ENCODE results near the gene SOWAHA. TPM values are rescaled to one million over a fixed set of nuclear protein-coding genes. Genes with fewer than 3 reads are reported as not detected.
"Not testable (repeated sequence)": the region's sequence is repeated elsewhere in the genome, so short reads cannot be mapped to it uniquely, and the experiment has no call there.

SOWAHA gene
- total RNA-seq, 1 donor from 2014 or later, result 4.6 TPM

- DNase-seq (ENCODE audit: low spot score), result no peak
Observed at GRCh38 chr5:132849347-132849746, 36.2 kb downstream of the SOWAHA start.

- no peak for DNase-seq (ENCODE audit: low spot score)
Observed at GRCh38 chr5:132850066-132850465, 37.0 kb downstream of the SOWAHA start.

GRCh38 chr5:132853323-132853722 is 40.2 kb downstream of the SOWAHA start:
- no peak for DNase-seq (ENCODE audit: low spot score)

- DNase-seq (ENCODE audit: low spot score), result no peak
Observed at GRCh38 chr5:132853790-132854189, 40.7 kb downstream of the SOWAHA start.

- DNase-seq (ENCODE audit: low spot score), result no peak
Observed at GRCh38 chr5:132854301-132854700, 41.2 kb downstream of the SOWAHA start.

- DNase-seq (ENCODE audit: low spot score), result not testable (repeated sequence)
Observed at GRCh38 chr5:132854992-132855391, 41.9 kb downstream of the SOWAHA start.

- no peak for DNase-seq (ENCODE audit: low spot score)
Observed at GRCh38 chr5:132856011-132856410, 42.9 kb downstream of the SOWAHA start.

GRCh38 chr5:132859889-132860437 is 46.9 kb downstream of the SOWAHA start:
- no peak for DNase-seq (ENCODE audit: low spot score)

GRCh38 chr5:132860742-132861141 is 47.6 kb downstream of the SOWAHA start:
- DNase-seq (ENCODE audit: low spot score), result no peak

GRCh38 chr5:132865668-132866341 is 52.7 kb downstream of the SOWAHA start:
- DNase-seq (ENCODE audit: low spot score), result no peak

Other genes with a start within 250 kb of the SOWAHA start
- not detected for gene IL13, start 155.1 kb upstream of the SOWAHA start, total RNA-seq (ENCODE audit: insufficient read depth, low replicate concordance)
- not detected for gene IL4, start 139.3 kb upstream of the SOWAHA start, total RNA-seq (ENCODE audit: insufficient read depth, low replicate concordance)
- gene KIF3A, start 75.8 kb upstream of the SOWAHA start, total RNA-seq (ENCODE audit: insufficient read depth, low replicate concordance), result 7.2 TPM
- gene CCNI2, start 65.9 kb upstream of the SOWAHA start, total RNA-seq (ENCODE audit: insufficient read depth, low replicate concordance), result 0.72 TPM
- 41.2 TPM for gene SEPTIN8, start 36.1 kb upstream of the SOWAHA start, total RNA-seq (ENCODE audit: insufficient read depth, low replicate concordance)
- 4.3 TPM for gene SHROOM1, start 17.3 kb downstream of the SOWAHA start, total RNA-seq (ENCODE audit: insufficient read depth, low replicate concordance)
- gene GDF9, start 53.2 kb downstream of the SOWAHA start, total RNA-seq (ENCODE audit: insufficient read depth, low replicate concordance), result 1.9 TPM
- gene UQCRQ, start 53.3 kb downstream of the SOWAHA start, total RNA-seq (ENCODE audit: insufficient read depth, low replicate concordance), result 101 TPM
- gene LEAP2, start 60.4 kb downstream of the SOWAHA start, total RNA-seq (ENCODE audit: insufficient read depth, low replicate concordance), result 5.3 TPM
- 47.7 TPM for gene AFF4, start 150.3 kb downstream of the SOWAHA start, total RNA-seq (ENCODE audit: insufficient read depth, low replicate concordance)
- gene ZCCHC10, start 213.2 kb downstream of the SOWAHA start, total RNA-seq (ENCODE audit: insufficient read depth, low replicate concordance), result 21.9 TPM
- 82.3 TPM for gene HSPA4, start 238.7 kb downstream of the SOWAHA start, total RNA-seq (ENCODE audit: insufficient read depth, low replicate concordance)